ENCODE data around the gene CCDC122. TPM values are rescaled to one million over a fixed set of nuclear protein-coding genes. Genes with fewer than 3 reads are reported as not detected.

The CCDC122 gene
- total RNA-seq, 3 donors from 2014 or later = 5.9 to 50.9 (median 13.9) TPM

DNA sequence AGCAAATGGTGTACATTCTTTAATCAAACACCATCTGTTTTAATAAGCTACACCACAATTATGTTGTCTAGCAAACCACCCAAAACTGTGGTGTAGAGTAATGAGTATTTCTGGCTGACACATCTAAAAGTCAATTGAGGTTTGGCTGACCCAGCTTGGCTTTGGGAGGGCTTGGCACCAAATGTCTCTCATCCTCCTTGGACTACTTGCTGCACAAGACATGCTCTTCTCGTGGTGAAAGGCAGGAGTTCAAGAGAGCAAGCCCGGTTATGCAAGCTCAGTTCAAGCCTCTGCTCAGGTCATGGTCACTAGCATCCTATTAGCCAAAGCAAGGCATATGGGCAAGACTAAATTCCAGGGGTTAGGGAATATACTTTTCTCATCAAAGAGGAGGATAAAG is 37.3 kb upstream of the CCDC122 start:
- intact Hi-C loops (cut with DNase I; ENCODE audit: low total_unique reads) = loop anchor here (10.0 kb wide), 1 partner anchor 138 kb away; no protein-coding TSS in a partner anchor

DNA sequence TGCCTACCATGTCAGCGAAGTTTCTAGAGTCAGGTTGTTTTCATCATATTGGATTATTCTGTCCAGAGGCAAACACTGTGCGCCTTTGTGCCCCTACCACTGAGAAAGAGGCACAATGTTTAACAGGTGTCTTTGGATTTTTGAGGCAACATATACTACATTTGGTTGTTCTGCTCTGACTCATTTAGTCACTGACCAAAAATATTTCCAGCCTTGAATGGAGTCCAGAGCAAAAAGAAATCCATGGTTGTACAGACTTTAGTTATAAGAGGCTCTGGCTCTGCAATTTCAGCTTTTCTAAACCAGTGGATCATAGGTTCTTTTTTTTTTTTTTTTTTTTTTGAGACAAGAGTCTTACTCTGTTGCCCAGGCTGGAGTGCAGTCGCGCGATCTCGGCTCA is 35.9 kb upstream of the CCDC122 start:
- Histone ChIP-seq H3K36me3 (no peaks in the 10 kb centered on the region), H3K4me1 (no peaks in the 10 kb centered on the region), H3K4me3 (no peak overlapping the region), H3K27ac (no peak overlapping the region), H3K27me3 (no peaks in the 10 kb centered on the region), H3K9me3 (no peaks in the 10 kb centered on the region)
- no peak for DNase-seq (ENCODE audit: low spot score in 2 of 2)
- TF ChIP-seq POLR2A (IDR thresholded peaks at IDR 0.05) = no peak
- TF ChIP-seq POLR2AphosphoS5 (IDR thresholded peaks at IDR 0.05) = no peak
- TF ChIP-seq CTCF (IDR thresholded peaks at IDR 0.05) = no peak
- intact Hi-C loops (cut with DNase I; ENCODE audit: low total_unique reads) = loop anchor here (10.0 kb wide), 1 partner anchor 139 kb away; no protein-coding TSS in a partner anchor

More for the DNA sequence above, 37.3 kb upstream of the CCDC122 start:
- no peak for DNase-seq (ENCODE audit: low spot score in 2 of 2)
- H3K36me3 ChIP-seq = no peaks in the 10 kb centered on the region
- no peak overlapping the region for H3K4me3 ChIP-seq
- H3K27ac ChIP-seq = no peak overlapping the region
- no peaks in the 10 kb centered on the region for H3K9me3 ChIP-seq
- H3K4me1 ChIP-seq = no peaks in the 10 kb centered on the region
- H3K27me3 ChIP-seq = no peaks in the 10 kb centered on the region
- TF ChIP-seq CTCF (IDR thresholded peaks at IDR 0.05) (no peak), POLR2A (IDR thresholded peaks at IDR 0.05) (no peak), POLR2AphosphoS5 (IDR thresholded peaks at IDR 0.05) (no peak)

- no peaks in the 10 kb centered on the region for H3K9me3 ChIP-seq
- H3K27me3 ChIP-seq = no peaks in the 10 kb centered on the region
- no peaks in the 10 kb centered on the region for H3K36me3 ChIP-seq
- intact Hi-C loops (cut with DNase I; ENCODE audit: low total_unique reads) = loop anchor here (10.0 kb wide), 1 partner anchor 143 kb away; no protein-coding TSS in a partner anchor
- no peak overlapping the region for H3K27ac ChIP-seq
- no peaks in the 10 kb centered on the region for H3K4me1 ChIP-seq
- no peak overlapping the region for H3K4me3 ChIP-seq
- TF ChIP-seq POLR2A (IDR thresholded peaks at IDR 0.05) = no peak
- no peak for TF ChIP-seq POLR2AphosphoS5 (IDR thresholded peaks at IDR 0.05)
- TF ChIP-seq CTCF (IDR thresholded peaks at IDR 0.05) = no peak
- no peak for DNase-seq (ENCODE audit: low spot score in 2 of 2)
Observed at GRCh38 chr13:43911871-43912270, 32.3 kb upstream of the CCDC122 start.

GRCh38 chr13:43911278-43911677 is 31.7 kb upstream of the CCDC122 start:
- TF ChIP-seq POLR2A (IDR thresholded peaks at IDR 0.05) (no peak), POLR2AphosphoS5 (IDR thresholded peaks at IDR 0.05) (no peak), CTCF (IDR thresholded peaks at IDR 0.05) (no peak)
- Histone ChIP-seq H3K27me3 (no peaks in the 10 kb centered on the region), H3K4me3 (no peak overlapping the region), H3K27ac (no peak overlapping the region), H3K4me1 (no peaks in the 10 kb centered on the region), H3K9me3 (no peaks in the 10 kb centered on the region), H3K36me3 (no peaks in the 10 kb centered on the region)
- intact Hi-C loops (cut with DNase I; ENCODE audit: low total_unique reads) = loop anchor here (10.0 kb wide), 1 partner anchor 144 kb away; no protein-coding TSS in a partner anchor
- no peak for DNase-seq (ENCODE audit: low spot score in 2 of 2)

- DNase-seq (ENCODE audit: low spot score in 2 of 2) = no peak
- no peak overlapping the region for H3K27ac ChIP-seq
- H3K4me3 ChIP-seq = no peak overlapping the region
- TF ChIP-seq POLR2AphosphoS5 (IDR thresholded peaks at IDR 0.05) = no peak
- no peak for TF ChIP-seq CTCF (IDR thresholded peaks at IDR 0.05)
- no peak for TF ChIP-seq POLR2A (IDR thresholded peaks at IDR 0.05)
- intact Hi-C loops (cut with DNase I; ENCODE audit: low total_unique reads) = loop anchor here (10.0 kb wide), 1 partner anchor 144 kb away; no protein-coding TSS in a partner anchor
- H3K4me1 ChIP-seq = no peaks in the 10 kb centered on the region
- H3K9me3 ChIP-seq = no peaks in the 10 kb centered on the region
- no peaks in the 10 kb centered on the region for H3K27me3 ChIP-seq
- no peaks in the 10 kb centered on the region for H3K36me3 ChIP-seq
Observed at GRCh38 chr13:43910856-43911255, 31.3 kb upstream of the CCDC122 start.
